Nephron progenitor cell (in vitro differentiated cells): Measurements from ENCODE around the gene VSX1.

Experiments used
- DNase-seq: peaks from one replicate; pipeline ENCODE4 v3.0.0; 2021
- H3K27ac Mint-ChIP-seq: 2 replicates; pipeline ENCODE4 v1.8.0; 2021; ENCODE audit warnings: mild to moderate bottlenecking, moderate library complexity, mixed read lengths
- H3K27me3 Mint-ChIP-seq: 2 replicates; pipeline ENCODE4 v1.8.0; 2021; ENCODE audit warnings: mild to moderate bottlenecking, low read depth, mixed read lengths; ENCODE audit not compliant: poor library complexity
- H3K36me3 Mint-ChIP-seq: 2 replicates; pipeline ENCODE4 v1.8.0; 2021; ENCODE audit warnings: low read depth, mixed read lengths
- H3K4me1 Mint-ChIP-seq: 2 replicates; pipeline ENCODE4 v1.8.0; 2021; ENCODE audit warnings: mixed read lengths
- H3K4me3 Mint-ChIP-seq: 2 replicates; pipeline ENCODE4 v1.8.0; 2021; ENCODE audit warnings: mild to moderate bottlenecking, moderate library complexity, mixed read lengths
- H3K9me3 Mint-ChIP-seq: 2 replicates; pipeline ENCODE4 v1.8.0; 2021; ENCODE audit warnings: mild to moderate bottlenecking, moderate library complexity, mixed read lengths
- TF ChIP-seq, protein P1 (sequence below): fragments of 200-600 bp; sonication (generic); IDR thresholded peaks from 2 replicates; pipeline ENCODE4 v1.5.0; 2021; ENCODE audit warnings: antibody characterized with exemption

The VSX1 gene

DNA sequence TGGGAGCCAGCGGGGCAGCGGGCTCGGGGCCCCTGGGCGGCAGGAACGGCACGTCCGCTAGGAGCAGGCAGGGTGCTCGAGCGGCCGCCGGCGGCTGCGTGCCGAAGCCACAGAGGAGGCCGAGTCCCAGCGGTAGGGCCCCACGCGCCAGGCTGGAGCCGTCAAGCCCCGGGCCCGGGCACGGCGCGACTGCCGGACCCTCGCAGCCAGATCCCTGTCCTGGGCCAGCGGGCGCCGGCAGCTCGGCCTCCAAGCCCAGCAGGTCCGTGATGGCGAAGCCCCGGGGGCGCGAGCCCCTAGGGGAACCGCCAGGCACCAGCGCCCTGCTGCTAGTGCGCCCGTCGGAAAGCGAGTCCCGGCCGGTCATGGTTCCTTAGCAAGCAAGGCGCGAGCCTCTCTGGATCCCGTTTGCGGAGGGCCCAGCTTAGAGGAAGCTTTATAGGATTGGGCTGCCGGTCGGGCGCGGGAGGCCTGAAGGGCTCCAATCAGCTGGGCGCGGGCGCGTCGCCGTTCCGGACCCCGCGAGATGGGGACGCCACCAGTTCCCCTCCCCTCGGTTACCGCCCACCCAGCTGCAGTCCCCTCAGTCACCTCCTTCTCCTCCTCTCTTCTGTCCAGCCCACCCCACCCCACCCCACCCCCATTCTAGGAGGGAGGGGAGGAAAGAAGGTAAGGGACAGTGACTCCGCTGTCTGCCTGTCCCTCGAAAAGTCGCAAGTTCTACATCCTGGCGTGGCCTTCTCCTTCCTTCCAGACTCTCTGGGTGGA is at the start of gene VSX1:
TSS of gene VSX1 (minus strand) at position 412 of the 768 bp plus-strand sequence. CDS start at position 367, 45 bp downstream.
- TF ChIP-seq, protein P1, sequence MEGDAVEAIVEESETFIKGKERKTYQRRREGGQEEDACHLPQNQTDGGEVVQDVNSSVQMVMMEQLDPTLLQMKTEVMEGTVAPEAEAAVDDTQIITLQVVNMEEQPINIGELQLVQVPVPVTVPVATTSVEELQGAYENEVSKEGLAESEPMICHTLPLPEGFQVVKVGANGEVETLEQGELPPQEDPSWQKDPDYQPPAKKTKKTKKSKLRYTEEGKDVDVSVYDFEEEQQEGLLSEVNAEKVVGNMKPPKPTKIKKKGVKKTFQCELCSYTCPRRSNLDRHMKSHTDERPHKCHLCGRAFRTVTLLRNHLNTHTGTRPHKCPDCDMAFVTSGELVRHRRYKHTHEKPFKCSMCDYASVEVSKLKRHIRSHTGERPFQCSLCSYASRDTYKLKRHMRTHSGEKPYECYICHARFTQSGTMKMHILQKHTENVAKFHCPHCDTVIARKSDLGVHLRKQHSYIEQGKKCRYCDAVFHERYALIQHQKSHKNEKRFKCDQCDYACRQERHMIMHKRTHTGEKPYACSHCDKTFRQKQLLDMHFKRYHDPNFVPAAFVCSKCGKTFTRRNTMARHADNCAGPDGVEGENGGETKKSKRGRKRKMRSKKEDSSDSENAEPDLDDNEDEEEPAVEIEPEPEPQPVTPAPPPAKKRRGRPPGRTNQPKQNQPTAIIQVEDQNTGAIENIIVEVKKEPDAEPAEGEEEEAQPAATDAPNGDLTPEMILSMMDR, result no peak
- no peak within 1 kb of the TSS for H3K27ac Mint-ChIP-seq
- H3K4me3 Mint-ChIP-seq, result peak within 1 kb of the TSS; percentile 62
- no peak for DNase-seq
- no peaks in the 10 kb centered on the region for H3K36me3 Mint-ChIP-seq
- H3K4me1 Mint-ChIP-seq, result no peaks in the 10 kb centered on the region
- H3K9me3 Mint-ChIP-seq, result peaks cover 11% of the 10 kb centered on the region
- H3K27me3 Mint-ChIP-seq, result peaks cover 99% of the 10 kb centered on the region

DNA sequence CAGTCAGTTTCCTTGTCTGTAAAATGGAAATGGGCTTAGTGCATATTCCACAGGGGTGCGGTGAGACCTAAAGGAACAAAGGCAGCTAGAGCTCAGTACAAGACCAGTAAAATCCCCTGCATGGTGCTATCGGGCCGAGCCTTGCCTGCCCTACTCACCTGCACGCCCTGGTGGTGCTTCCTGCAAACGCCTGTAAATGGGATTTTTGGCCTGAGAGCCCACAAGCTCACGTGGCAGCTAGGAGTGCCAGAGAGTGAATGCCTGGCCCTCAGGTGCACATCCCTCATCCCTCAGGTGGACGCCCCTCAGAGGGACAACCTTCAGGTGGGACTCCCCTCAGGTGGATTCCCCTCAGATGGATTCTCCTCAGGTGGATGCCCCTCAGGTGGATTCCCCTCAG is 48.0 kb upstream of the VSX1 start:
- no peaks in the 10 kb centered on the region for H3K36me3 Mint-ChIP-seq
- H3K9me3 Mint-ChIP-seq, result no peaks in the 10 kb centered on the region
- DNase-seq, result no peak
- H3K27ac Mint-ChIP-seq, result no peak overlapping the region
- H3K4me1 Mint-ChIP-seq, result no peaks in the 10 kb centered on the region
- TF ChIP-seq, protein P1, result no peak
- peaks cover 12% of the 10 kb centered on the region for H3K27me3 Mint-ChIP-seq
- no peak overlapping the region for H3K4me3 Mint-ChIP-seq

DNA sequence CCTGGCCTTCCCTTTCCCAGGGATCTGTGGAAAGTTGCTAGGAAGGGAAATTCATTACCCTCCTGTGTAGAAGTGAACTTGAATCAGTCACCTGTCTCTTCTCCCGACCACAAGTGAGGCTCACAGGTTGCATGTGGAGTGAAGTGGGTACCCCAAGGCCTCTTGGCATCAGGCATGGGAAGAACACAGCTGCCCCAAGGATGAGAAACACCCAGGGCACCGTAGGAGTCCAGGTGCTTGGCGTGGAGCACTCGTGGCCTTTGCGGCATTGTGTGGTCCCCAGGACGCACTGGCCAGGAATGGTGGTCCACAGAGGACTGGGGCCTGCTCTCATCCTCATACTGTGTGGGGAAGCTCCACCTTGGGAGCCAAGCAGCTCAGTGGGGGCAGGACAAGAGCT is 47.5 kb upstream of the VSX1 start:
- no peak overlapping the region for H3K4me3 Mint-ChIP-seq
- H3K9me3 Mint-ChIP-seq, result no peaks in the 10 kb centered on the region
- H3K36me3 Mint-ChIP-seq, result no peaks in the 10 kb centered on the region
- TF ChIP-seq, protein P1, result no peak
- peaks cover 12% of the 10 kb centered on the region for H3K27me3 Mint-ChIP-seq
- H3K4me1 Mint-ChIP-seq, result no peaks in the 10 kb centered on the region
- DNase-seq, result no peak
- no peak overlapping the region for H3K27ac Mint-ChIP-seq

DNA sequence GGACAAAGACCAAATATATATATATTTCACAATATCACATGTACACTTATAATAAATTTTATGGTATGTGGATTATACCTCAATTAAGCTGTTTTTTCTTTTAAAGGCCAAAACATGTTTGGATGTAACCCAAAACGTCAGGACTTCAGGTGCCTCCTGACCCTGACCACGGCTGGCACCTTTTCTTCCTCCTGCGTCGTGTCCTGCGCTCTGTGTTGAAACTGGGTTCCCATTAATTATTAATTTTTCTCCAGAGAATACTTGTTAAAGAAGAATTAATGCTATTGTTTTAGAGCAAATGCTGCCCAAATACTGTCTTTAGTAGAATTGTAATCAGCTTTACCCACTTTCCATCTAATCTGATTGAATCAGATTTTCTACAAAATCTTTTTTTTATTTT is 46.7 kb upstream of the VSX1 start:
- H3K27ac Mint-ChIP-seq, result no peak overlapping the region
- no peaks in the 10 kb centered on the region for H3K9me3 Mint-ChIP-seq
- TF ChIP-seq, protein P1, result no peak

DNA sequence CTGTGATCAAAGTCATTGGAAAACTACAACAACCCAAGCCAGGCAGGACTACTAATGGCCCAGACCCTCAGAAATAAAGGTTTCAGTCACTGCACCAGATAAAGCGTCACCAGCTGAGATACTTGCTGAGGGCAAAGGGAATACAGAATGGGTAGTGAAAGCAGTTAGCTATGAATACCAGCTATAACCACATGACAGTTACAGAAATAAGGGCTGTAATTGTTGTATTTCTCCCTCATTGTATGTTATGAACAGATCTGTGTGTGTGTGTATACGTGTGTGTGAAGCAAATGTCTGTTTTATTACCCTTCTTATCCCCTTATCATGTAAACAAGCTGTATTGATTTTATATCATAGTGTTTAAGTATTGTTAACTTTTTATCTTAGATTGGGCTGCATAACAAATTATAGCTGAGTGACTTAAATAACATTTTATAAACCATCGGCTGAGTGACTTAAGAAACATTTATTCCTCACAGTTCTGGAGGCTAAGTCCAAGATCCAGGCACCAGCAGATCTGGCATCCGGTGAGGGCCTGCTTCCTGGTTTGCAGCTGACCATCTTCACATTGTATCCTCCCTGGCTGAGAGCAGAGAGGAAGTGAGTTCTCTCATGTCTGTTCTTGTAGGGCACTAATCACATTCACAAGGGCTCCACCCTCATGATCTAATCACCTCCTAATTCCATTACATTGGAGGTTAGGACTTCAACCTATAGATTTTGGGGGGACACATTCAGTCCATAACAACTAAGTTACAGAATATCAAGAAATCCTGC is 46.0 kb upstream of the VSX1 start:
- DNase-seq, result no peak
- H3K4me1 Mint-ChIP-seq, result no peaks in the 10 kb centered on the region

More for the DNA sequence above, 46.7 kb upstream of the VSX1 start:
- no peak overlapping the region for H3K4me3 Mint-ChIP-seq
- H3K4me1 Mint-ChIP-seq, result no peaks in the 10 kb centered on the region
- no peak for DNase-seq
- H3K27me3 Mint-ChIP-seq, result peaks cover 14% of the 10 kb centered on the region
- H3K36me3 Mint-ChIP-seq, result no peaks in the 10 kb centered on the region

More for the DNA sequence above, 46.0 kb upstream of the VSX1 start:
- no peak overlapping the region for H3K27ac Mint-ChIP-seq
- TF ChIP-seq, protein P1, result no peak
- no peak overlapping the region for H3K4me3 Mint-ChIP-seq
- no peaks in the 10 kb centered on the region for H3K9me3 Mint-ChIP-seq
- no peaks in the 10 kb centered on the region for H3K36me3 Mint-ChIP-seq
- H3K27me3 Mint-ChIP-seq, result peaks cover 19% of the 10 kb centered on the region
